VCaP (cell line): ENCODE measurements around the gene ADD1.

ENCODE experiments used
- H3K27ac ChIP-seq: fragments of 450-650 bp; 2 replicates; pipeline ENCODE4 v1.5.1; 2017
- CTCF ChIP-seq: fragments of 450-650 bp; conservative IDR thresholded peaks from 2 replicates; pipeline ENCODE4 v1.5.1; 2017; ENCODE audit warnings: mild to moderate bottlenecking, moderate library complexity

The ADD1 gene

DNA sequence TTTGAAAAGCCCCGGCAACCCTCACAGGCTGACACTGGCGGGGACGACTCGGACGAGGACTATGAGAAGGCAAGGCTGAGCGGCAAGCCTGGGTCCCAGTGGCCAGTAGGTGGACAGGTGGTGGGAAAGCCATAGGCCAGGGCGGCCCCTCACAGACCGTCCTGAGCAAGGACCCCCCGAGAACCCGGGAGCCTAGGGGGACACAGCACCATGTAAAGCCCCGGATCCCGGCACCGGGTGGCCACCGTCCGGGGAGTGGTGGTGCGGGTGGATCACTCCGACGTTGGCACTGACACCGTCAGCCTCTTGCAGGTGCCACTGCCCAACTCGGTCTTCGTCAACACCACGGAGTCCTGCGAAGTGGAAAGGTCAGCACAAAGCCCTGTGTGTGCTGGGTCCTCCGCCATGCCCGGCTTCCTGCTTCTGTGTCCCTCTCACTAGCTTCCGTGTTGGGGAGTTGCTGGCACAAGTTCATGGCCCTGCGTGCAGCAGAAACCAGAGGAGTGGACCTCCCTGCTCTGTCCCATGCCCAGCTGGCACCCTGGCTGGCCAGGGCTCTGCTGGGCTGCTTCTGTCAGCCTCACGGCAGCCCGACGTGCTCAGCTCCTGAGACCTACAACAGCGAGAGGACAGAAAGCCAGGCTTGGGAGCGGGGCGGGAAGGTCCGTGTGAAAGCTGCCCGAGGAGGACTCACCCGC is 11.9 kb upstream of the ADD1 start:
- H3K27ac ChIP-seq: no peak overlapping the region
- no peak for TF ChIP-seq CTCF

GRCh38 chr4:2832309-2832980 is 11.2 kb upstream of the ADD1 start:
- H3K27ac ChIP-seq: no peak overlapping the region

DNA sequence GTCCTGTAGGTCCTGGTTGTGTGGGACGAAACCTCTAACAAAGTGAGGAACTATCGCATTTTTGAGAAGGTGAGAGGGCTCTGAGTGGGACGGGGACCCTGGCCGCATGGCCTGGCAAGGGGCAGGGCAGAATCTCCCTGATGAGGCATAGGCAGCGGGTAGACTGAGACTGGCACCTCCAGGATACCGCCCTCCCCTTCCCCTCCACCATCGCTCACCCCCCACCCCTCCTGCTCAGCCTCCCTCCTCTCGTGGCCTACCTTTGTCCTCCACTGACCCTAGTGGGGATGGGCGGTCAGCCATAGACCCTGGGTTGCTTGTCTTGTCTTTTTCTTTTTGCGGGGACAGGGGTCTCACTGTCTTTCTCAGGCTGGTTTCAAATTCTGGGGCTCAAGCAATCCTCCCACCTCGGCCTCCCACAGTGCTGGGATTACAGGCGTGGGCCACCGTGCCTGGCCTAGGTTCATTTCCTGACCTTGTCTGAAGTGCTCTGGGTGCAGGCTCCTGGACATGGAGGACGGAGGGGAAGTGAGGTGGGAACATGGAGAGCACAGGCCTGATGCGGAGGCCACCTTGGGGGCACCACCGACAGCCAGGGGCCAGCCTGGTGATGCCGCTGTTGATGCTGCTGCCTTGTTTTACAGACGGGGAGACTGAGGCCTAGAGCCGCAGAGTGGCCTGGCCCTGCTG is 10.5 kb upstream of the ADD1 start:
- no peak overlapping the region for H3K27ac ChIP-seq
- TF ChIP-seq CTCF: no peak

More at GRCh38 chr4:2832309-2832980, 11.2 kb upstream of the ADD1 start:
- TF ChIP-seq CTCF: no peak

- no peak overlapping the region for H3K27ac ChIP-seq
- TF ChIP-seq CTCF: no peak
These were observed 10.0 kb upstream of the ADD1 start for GRCh38 chr4:2833671-2834000.

DNA sequence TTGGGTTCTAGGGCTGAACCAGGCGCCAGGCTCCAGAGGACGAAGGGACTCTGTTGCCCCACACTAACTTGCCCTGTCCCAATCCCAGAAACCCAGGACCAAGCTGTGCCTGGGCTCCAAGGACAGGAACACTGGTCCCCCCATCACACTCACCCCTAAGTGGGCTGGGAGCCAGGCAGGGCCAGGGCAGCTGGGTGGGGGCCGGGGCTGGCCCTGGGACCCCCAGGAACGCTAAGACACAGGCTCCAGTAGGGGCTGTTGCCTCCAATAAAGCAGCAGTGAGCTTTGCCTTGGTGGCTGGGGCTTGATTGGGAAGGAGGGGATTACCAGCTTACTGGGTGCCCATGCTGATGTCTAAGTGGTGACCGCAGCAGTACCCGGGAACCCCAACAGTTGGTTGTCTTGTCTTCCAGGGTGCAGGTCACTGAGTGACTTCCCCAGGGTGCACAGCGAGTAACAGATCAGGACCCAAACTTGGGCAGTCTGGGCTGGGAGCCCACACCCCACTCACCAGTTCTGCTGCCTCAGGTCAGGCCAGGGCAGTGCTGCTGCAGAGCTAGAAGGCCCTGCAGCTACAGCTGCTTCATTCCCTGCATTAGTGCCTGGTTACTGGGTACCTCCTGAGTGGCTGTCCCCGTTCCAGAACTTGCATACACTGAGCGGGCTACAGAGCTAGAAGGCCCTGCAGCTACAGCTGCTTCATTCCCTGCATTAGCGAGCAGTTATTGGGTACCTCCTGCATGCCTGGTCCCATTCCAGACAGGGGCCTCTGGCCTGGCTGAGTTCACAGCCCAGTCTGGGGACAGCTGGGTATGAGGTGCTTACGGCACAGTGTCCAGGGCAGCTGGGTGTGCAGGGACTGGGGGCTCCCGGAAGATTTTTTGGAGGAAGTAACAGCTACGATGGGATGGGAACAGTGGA is 9.4 kb upstream of the ADD1 start:
- no peak for TF ChIP-seq CTCF
- H3K27ac ChIP-seq: no peak overlapping the region

DNA sequence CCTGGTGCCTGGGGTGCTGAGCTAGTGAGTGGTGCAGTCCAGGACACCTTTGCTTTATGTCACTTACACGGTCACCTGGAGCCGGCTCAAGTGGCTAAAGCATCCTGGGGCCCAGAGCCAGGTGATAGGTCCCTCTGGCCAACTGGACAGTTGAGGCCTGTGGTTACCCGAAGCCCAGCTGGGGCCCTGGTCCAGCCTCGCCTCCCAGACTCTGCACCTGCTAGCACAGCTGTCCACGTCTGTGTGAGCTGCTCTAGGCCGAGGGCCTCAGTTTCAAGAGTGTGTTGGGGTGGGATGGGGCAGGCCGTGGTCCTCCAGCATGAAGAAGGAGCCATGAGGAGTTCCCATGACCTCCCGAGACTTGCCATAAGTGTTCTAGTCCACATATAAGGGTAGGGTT is 7.7 kb upstream of the ADD1 start:
- no peak for TF ChIP-seq CTCF
- no peak overlapping the region for H3K27ac ChIP-seq
